HepG2 (cell line): ENCODE data around the gene APOD. TPM values are rescaled to one million over a fixed set of nuclear protein-coding genes. Genes with fewer than 3 reads are reported as not detected.

Experiments used
- ATAC-seq: fragments of 200-7000 bp; cut with Tn5 transposase; 3 replicates; pipeline ENCODE4 v1.9.1; 2020; ENCODE audit warnings: mild to moderate bottlenecking, moderate library complexity
- BruUV-seq: library from RNA; stranded (reverse); fragments of 400-500 nt; replicated peaks from 2 replicates; lab custom pipeline; 2021; lab: Mats Ljungman, UMichigan
- CTCF ChIA-PET: fragments of 300-600 bp; formaldehyde crosslinking; extraction: SDS; loops from one replicate; lab custom pipeline; 2021; ENCODE audit warnings: low total read pairs, inconsistent platforms, low intra/inter-chr PET ratio; lab: Yijun Ruan, JAX
- POLR2A ChIA-PET: fragments of 350-600 bp; sonication (Branson Sonifier 250); formaldehyde crosslinking; loops from one replicate; lab custom pipeline; 2020; ENCODE audit warnings: antibody characterized with exemption, inconsistent platforms; lab: Yijun Ruan, JAX
- DNase-seq: peaks from one replicate; pipeline ENCODE4 v3.0.0-alpha.2; 2015; ENCODE audit warnings: low spot score
- FAIRE-seq: peaks from 3 replicates; lab custom pipeline; 2011; peaks lifted over from hg19 to GRCh38; lab: Jason Lieb, UNC
- H2AFZ ChIP-seq: one replicate; pipeline ENCODE4 v1.6.1; 2011; ENCODE audit warnings: low read length, inconsistent platforms
- H3K27ac ChIP-seq: fragments of 300-600 bp; 3 replicates; pipeline ENCODE4 v1.8.0; 2011; ENCODE audit warnings: mixed run types, mild to moderate bottlenecking, mixed read lengths, low read length, inconsistent platforms; ENCODE audit not compliant: insufficient read depth; ENCODE audit errors: extremely low read length
- H3K27me3 ChIP-seq, 2 experiments: fragments of 200-600 bp in 1 of 2; 2 replicates in 1 of 2; 3 replicates in 1 of 2; pipeline versions ENCODE4 v1.6.0 to v1.8.0; 2011; ENCODE audit warnings: low read length in 2 of 2, mild to moderate bottlenecking in 2 of 2, moderate library complexity in 2 of 2, inconsistent platforms in 1 of 2; ENCODE audit not compliant: insufficient read depth in 2 of 2, control insufficient read depth in 1 of 2
- H3K36me3 ChIP-seq, 2 experiments: fragments of 200-600 bp in 1 of 2; replicated peaks in 1 of 2; 2 replicates in 1 of 2; 3 replicates in 1 of 2; pipeline versions ENCODE4 v1.5.1 to v1.8.0; 2011; ENCODE audit warnings: low read length in 2 of 2, inconsistent platforms in 1 of 2; ENCODE audit not compliant: insufficient read depth in 2 of 2, control insufficient read depth in 1 of 2
- H3K4me1 ChIP-seq: 2 replicates; pipeline ENCODE4 v1.5.1; 2012; ENCODE audit warnings: low read length, inconsistent platforms; ENCODE audit not compliant: insufficient read depth
- H3K4me2 ChIP-seq: 2 replicates; pipeline ENCODE4 v1.6.0; 2011; ENCODE audit warnings: low read depth, low read length, inconsistent platforms
- H3K4me3 ChIP-seq, 3 experiments: fragments of 200-600 bp in 1 of 3; sonication (generic), shearing (Covaris generic) in 1 of 3; replicated peaks in 1 of 3; 2 replicates each; pipeline ENCODE4 v1.5.1; 2011 to 2016; ENCODE audit warnings: low read length in 3 of 3, inconsistent platforms in 2 of 3, low read depth in 2 of 3, mild to moderate bottlenecking in 2 of 3, control low read depth in 1 of 3, mixed read lengths in 1 of 3; ENCODE audit not compliant: insufficient read depth in 1 of 3
- H3K79me2 ChIP-seq: one replicate; pipeline ENCODE4 v1.6.1; 2011; ENCODE audit warnings: low read length, inconsistent platforms; ENCODE audit not compliant: insufficient read depth
- H3K9ac ChIP-seq: 2 replicates; pipeline ENCODE4 v1.6.0; 2011; ENCODE audit warnings: mild to moderate bottlenecking, low read depth, low read length, inconsistent platforms; ENCODE audit not compliant: insufficient read depth
- H3K9me3 ChIP-seq: 2 replicates; pipeline ENCODE4 v1.5.1; 2012; ENCODE audit warnings: mild to moderate bottlenecking, low read length
- H4K20me1 ChIP-seq: 2 replicates; pipeline ENCODE4 v1.6.0; 2011; ENCODE audit warnings: inconsistent platforms, mild to moderate bottlenecking, low read length, moderate library complexity; ENCODE audit not compliant: insufficient read depth
- BHLHE40 ChIP-seq: IDR thresholded peaks from 2 replicates; pipeline ENCODE4 v1.6.1; 2011; ENCODE audit warnings: low read length, improper control_type of control experiment
- CBFB ChIP-seq: sonication (generic); formaldehyde crosslinking; IDR thresholded peaks from 2 replicates; pipeline ENCODE4 v1.4.0; 2020; ENCODE audit warnings: missing genetic modification reagents
- FOXC1 ChIP-seq: sonication (generic); formaldehyde crosslinking; IDR thresholded peaks from 2 replicates; pipeline ENCODE4 v1.8.0; 2022; ENCODE audit warnings: mild to moderate bottlenecking, missing genetic modification reagents, borderline replicate concordance
- FOXJ3 ChIP-seq: sonication (generic); formaldehyde crosslinking; IDR thresholded peaks from 2 replicates; pipeline ENCODE4 v1.4.0; 2020; ENCODE audit warnings: missing genetic modification reagents, mild to moderate bottlenecking, borderline replicate concordance
- HNRNPH1 ChIP-seq: fragments of 200-400 bp; formaldehyde crosslinking; optimal IDR thresholded peaks from 2 replicates; pipeline ENCODE3; 2017; ENCODE audit warnings: mild to moderate bottlenecking, low read depth, low read length
- KLF6 ChIP-seq: IDR thresholded peaks from 2 replicates; pipeline ENCODE4 v1.8.0; 2016; ENCODE audit warnings: missing biosample characterization, missing genetic modification reagents
- MXI1 ChIP-seq: IDR thresholded peaks from 3 replicates; pipeline ENCODE4 v1.6.1; 2012; ENCODE audit warnings: low read depth, low read length, inconsistent platforms, borderline replicate concordance
- NCOR1 ChIP-seq: fragments of 200-600 bp; sonication (generic); IDR thresholded peaks from 2 replicates; pipeline ENCODE4 v1.7.0; 2017; ENCODE audit warnings: antibody characterized with exemption, low read length, borderline replicate concordance
- PHF20 ChIP-seq: sonication (generic); formaldehyde crosslinking; IDR thresholded peaks from 2 replicates; pipeline ENCODE4 v1.5.0; 2020; ENCODE audit warnings: mild to moderate bottlenecking, missing genetic modification reagents
- RBAK ChIP-seq: sonication (generic); formaldehyde crosslinking; IDR thresholded peaks from 2 replicates; pipeline ENCODE4 v1.5.1; 2020; ENCODE audit warnings: mild to moderate bottlenecking, missing genetic modification reagents
- RBM39 ChIP-seq: fragments of 200-400 bp; formaldehyde crosslinking; IDR thresholded peaks from one replicate; pipeline ENCODE4 v1.6.1; 2018; ENCODE audit warnings: antibody characterized with exemption, mild to moderate bottlenecking, low read depth, low read length; ENCODE audit not compliant: poor library complexity, severe bottlenecking
- REPIN1 ChIP-seq: sonication (generic); formaldehyde crosslinking; IDR thresholded peaks from 2 replicates; pipeline ENCODE4 v1.8.0; 2022; ENCODE audit warnings: missing genetic modification reagents, low read depth, mild to moderate bottlenecking, borderline replicate concordance
- SP1 ChIP-seq, 2 experiments: fragments of 450-650 bp in 1 of 2; sonication (generic) in 1 of 2; formaldehyde crosslinking in 1 of 2; IDR thresholded peaks; 2 replicates each; pipeline versions ENCODE4 v1.4.0 to v1.6.1; 2016 to 2020; ENCODE audit warnings: missing genetic modification reagents in 1 of 2
- SRSF4 ChIP-seq: fragments of 200-400 bp; formaldehyde crosslinking; IDR thresholded peaks from one replicate; pipeline ENCODE4 v1.6.1; 2018; ENCODE audit warnings: mild to moderate bottlenecking, low read depth, low read length, moderate library complexity; ENCODE audit not compliant: poor library complexity, severe bottlenecking
- ZNF331 ChIP-seq: sonication (generic); formaldehyde crosslinking; IDR thresholded peaks from 2 replicates; pipeline ENCODE4 v1.4.0; 2020; ENCODE audit warnings: missing genetic modification reagents
- ZNF350 ChIP-seq: sonication (generic); formaldehyde crosslinking; IDR thresholded peaks from 2 replicates; pipeline ENCODE4 v1.4.0; 2020; ENCODE audit warnings: mild to moderate bottlenecking, low read depth, missing genetic modification reagents, borderline replicate concordance
- WGBS: methylation state at CpG from one replicate; pipeline ENCODE4 v1.1.6; 2017; ENCODE audit warnings: low lambda C conversion rate; 5-methylcytosine and 5-hydroxymethylcytosine counted together
- in situ Hi-C: cut with HindIII; loops from 2 replicates; pipeline ENCODE4 v1.10.0; 2017; ENCODE audit warnings: low pct_unique_long_range_greater_than_20kb; ENCODE audit not compliant: extremely low pct_ligation_motif_present
- intact Hi-C: fragments of 100-400 bp; cut with micrococcal nuclease; formaldehyde crosslinking; loops from one replicate; pipeline ENCODE4 v1.10.0; 2022; ENCODE audit not compliant: unreplicated experiment
- polyA plus RNA-seq, 8 experiments: library from polyadenylated mRNA; depleted of rRNA in 3 of 8; stranded (reverse) in 7 of 8; unstranded in 1 of 8; fragments of >200 nt; fragmentation: Illumina TruSeq in 4 of 8; extraction: Trizol in 4 of 8; gene quantifications; 2 replicates each; pipeline versions ENCODE4 v1.2.1 to v1.2.3, GENCODE V29; 2011 to 2016; ENCODE audit warnings: low read depth in 4 of 8, missing spikeins in 1 of 8, mixed read lengths in 1 of 8; ENCODE audit not compliant: insufficient read depth in 1 of 8
- total RNA-seq, 5 experiments: library from RNA; depleted of rRNA; stranded (reverse); fragments of >200 nt; fragmentation: Illumina TruSeq; extraction: Trizol; gene quantifications; 2 replicates each; pipeline ENCODE4 v1.2.3, GENCODE V29; 2016; ENCODE audit warnings: low read depth in 1 of 5
- TF ChIP-seq, protein P1 (sequence below): sonication (generic); formaldehyde crosslinking; IDR thresholded peaks from 2 replicates; pipeline ENCODE4 v1.4.0; 2020; ENCODE audit warnings: low read depth, mild to moderate bottlenecking, missing genetic modification reagents
- TF ChIP-seq, protein P2 (sequence below): sonication (generic); formaldehyde crosslinking; IDR thresholded peaks from 2 replicates; pipeline ENCODE4 v1.8.0; 2023; ENCODE audit warnings: mild to moderate bottlenecking, missing genetic modification reagents
- TF ChIP-seq, protein P3 (sequence below): sonication (generic); formaldehyde crosslinking; IDR thresholded peaks from 2 replicates; pipeline ENCODE4 v1.5.1; 2020; ENCODE audit warnings: mild to moderate bottlenecking, missing genetic modification reagents, borderline replicate concordance

APOD gene
- total and polyA plus RNA-seq, 2 of the 13 experiments (the other 11 are each of a cell fraction or from before 2014, with no cell fraction given): not detected

DNA sequence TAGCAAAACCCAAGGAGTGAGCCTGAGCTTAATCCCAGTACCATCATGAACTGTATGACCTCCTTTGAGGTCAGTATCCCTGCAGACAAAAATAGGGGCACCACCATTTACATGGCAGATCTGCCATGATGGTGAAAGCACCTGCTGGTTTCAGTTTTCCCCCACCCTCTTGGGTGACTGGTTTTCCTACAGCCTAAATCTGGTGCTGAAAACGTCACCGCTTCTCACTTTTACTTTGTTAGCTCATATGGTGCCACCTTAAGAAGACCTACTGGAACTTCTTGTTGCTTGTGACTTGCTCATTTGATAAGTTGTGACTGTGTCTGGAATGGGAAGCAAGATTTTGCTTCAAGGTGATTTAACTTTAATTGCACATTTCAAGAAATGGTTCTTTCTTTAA lies 45.7 kb downstream of the APOD start:
- CTCF ChIA-PET: no interaction called here
- 0 out of 2 replicates have a peak overlapping the region, but pooled peaks have one; percentile 26 for H3K4me2 ChIP-seq
- peaks cover 1 to 6% of the 10 kb centered on the region in 2 experiments; a peak in 4 of 5 replicates for H3K36me3 ChIP-seq
- peaks cover 33% of the 10 kb centered on the region for H3K4me1 ChIP-seq
- no peak for TF ChIP-seq SP1 (IDR thresholded peaks at IDR 0.05)
- no peak for TF ChIP-seq SP1 (CRISPR knock-in tag; IDR thresholded peaks at IDR 0.05)
- no peak for TF ChIP-seq FOXJ3 (CRISPR knock-in tag)
- no peak for TF ChIP-seq ZNF350 (CRISPR knock-in tag)
- TF ChIP-seq NCOR1: no peak
- no peak for TF ChIP-seq REPIN1
- TF ChIP-seq BHLHE40: no peak
- no peak for TF ChIP-seq FOXC1 (CRISPR knock-in tag)
- TF ChIP-seq KLF6: no peak
- TF ChIP-seq, protein P1, sequence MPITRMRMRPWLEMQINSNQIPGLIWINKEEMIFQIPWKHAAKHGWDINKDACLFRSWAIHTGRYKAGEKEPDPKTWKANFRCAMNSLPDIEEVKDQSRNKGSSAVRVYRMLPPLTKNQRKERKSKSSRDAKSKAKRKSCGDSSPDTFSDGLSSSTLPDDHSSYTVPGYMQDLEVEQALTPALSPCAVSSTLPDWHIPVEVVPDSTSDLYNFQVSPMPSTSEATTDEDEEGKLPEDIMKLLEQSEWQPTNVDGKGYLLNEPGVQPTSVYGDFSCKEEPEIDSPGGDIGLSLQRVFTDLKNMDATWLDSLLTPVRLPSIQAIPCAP (CRISPR knock-in tag): no peak
- TF ChIP-seq HNRNPH1: no peak
- TF ChIP-seq, protein P2, sequence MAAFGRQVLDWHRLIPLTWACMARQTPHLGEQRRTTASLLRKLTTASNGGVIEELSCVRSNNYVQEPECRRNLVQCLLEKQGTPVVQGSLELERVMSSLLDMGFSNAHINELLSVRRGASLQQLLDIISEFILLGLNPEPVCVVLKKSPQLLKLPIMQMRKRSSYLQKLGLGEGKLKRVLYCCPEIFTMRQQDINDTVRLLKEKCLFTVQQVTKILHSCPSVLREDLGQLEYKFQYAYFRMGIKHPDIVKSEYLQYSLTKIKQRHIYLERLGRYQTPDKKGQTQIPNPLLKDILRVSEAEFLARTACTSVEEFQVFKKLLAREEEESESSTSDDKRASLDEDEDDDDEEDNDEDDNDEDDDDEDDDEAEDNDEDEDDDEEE (CRISPR knock-in tag): no peak
- no peak for TF ChIP-seq PHF20 (CRISPR knock-in tag)
- TF ChIP-seq ZNF331 (CRISPR knock-in tag): no peak
- no peak for TF ChIP-seq RBAK (CRISPR knock-in tag)
- TF ChIP-seq CBFB (CRISPR knock-in tag): no peak
- TF ChIP-seq MXI1: no peak
- TF ChIP-seq RBM39: no peak
- TF ChIP-seq, protein P3, sequence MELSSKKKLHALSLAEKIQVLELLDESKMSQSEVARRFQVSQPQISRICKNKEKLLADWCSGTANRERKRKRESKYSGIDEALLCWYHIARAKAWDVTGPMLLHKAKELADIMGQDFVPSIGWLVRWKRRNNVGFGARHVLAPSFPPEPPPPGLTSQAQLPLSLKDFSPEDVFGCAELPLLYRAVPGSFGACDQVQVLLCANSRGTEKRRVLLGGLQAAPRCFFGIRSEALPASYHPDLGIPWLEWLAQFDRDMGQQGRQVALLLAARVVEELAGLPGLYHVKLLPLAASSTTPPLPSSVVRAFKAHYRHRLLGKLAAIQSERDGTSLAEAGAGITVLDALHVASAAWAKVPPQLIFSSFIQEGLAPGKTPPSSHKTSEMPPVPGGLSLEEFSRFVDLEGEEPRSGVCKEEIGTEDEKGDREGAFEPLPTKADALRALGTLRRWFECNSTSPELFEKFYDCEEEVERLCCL (CRISPR knock-in tag): no peak
- TF ChIP-seq SRSF4: no peak
- TF ChIP-seq, all 625 proteins: peak for 0
- intact Hi-C loops: no loop called here
- BruUV-seq: no TSS peak
- 95% methylated on average over 2 of the region's 2 CpGs for WGBS
- Histone ChIP-seq H3K27me3 (no peaks in the 10 kb centered on the region; a peak in 1 of 5 replicates), H4K20me1 (peaks cover 46% of the 10 kb centered on the region), H3K9ac (no peak overlapping the region), H2AFZ (no peak overlapping the region), H3K79me2 (peaks cover 93% of the 10 kb centered on the region), H3K27ac (no peak overlapping the region), H3K4me3 (no peak overlapping the region), H3K9me3 (no peaks in the 10 kb centered on the region)
- no peak for DNase-seq
- POLR2A ChIA-PET: no interaction called here
- in situ Hi-C loops: loop anchor here (5.0 kb wide), 1 partner anchor 266 kb away; the partner anchor contains the start of gene XXYLT1
- ATAC-seq: no peak
- FAIRE-seq: no peak
